Measurements from ENCODE around the gene PHTF2.
"Not testable (repeated sequence)": the region's sequence is repeated elsewhere in the genome, so short reads cannot be mapped to it uniquely, and the experiment has no call there.

Gene PHTF2

GRCh38 chr7:77989981-77990566, 191.5 kb downstream of the PHTF2 start:
- no peak for DNase-seq (ENCODE audit: low read depth)

GRCh38 chr7:77991656-77992055, 193.1 kb downstream of the PHTF2 start:
- DNase-seq (ENCODE audit: low read depth) = no peak

GRCh38 chr7:77993838-77994237, 195.3 kb downstream of the PHTF2 start:
- no peak for DNase-seq (ENCODE audit: low read depth)

GRCh38 chr7:77995717-77996116, 197.1 kb downstream of the PHTF2 start:
- no peak for DNase-seq (ENCODE audit: low read depth)

GRCh38 chr7:77999168-77999567, 200.6 kb downstream of the PHTF2 start:
- DNase-seq (ENCODE audit: low read depth) = not testable (repeated sequence)

GRCh38 chr7:78002021-78002420, 203.4 kb downstream of the PHTF2 start:
- DNase-seq (ENCODE audit: low read depth) = no peak

- DNase-seq (ENCODE audit: low read depth) = no peak
These were observed 204.1 kb downstream of the PHTF2 start for GRCh38 chr7:78002715-78003114.

GRCh38 chr7:78006063-78006755, 207.6 kb downstream of the PHTF2 start:
- no peak for DNase-seq (ENCODE audit: low read depth)

All from activated T-helper 1 cell treated with Interleukin-2 at 50 U/mL for 16 hours (primary cell).